OCI-LY1 (cell line): ENCODE results near the gene TSR3.

Experiments
- H2AFZ ChIP-seq: fragments of 200-600 bp; sonication (generic), shearing (Covaris generic); 2 replicates; pipeline ENCODE4 v1.6.0; 2014; ENCODE audit warnings: antibody characterized with exemption, mild to moderate bottlenecking, low read length
- H3F3A ChIP-seq: fragments of 200-600 bp; sonication (generic), shearing (Covaris generic); 2 replicates; pipeline ENCODE4 v1.6.0; 2014; ENCODE audit warnings: mild to moderate bottlenecking, antibody characterized with exemption, low read length, moderate library complexity; ENCODE audit not compliant: insufficient read depth
- H3K27ac ChIP-seq: fragments of 200-600 bp; sonication (generic); 2 replicates; pipeline ENCODE4 v1.5.1; 2014; ENCODE audit warnings: low read length, mixed run types, mild to moderate bottlenecking, low read depth; ENCODE audit not compliant: poor library complexity, severe bottlenecking
- H3K27me3 ChIP-seq: fragments of 200-600 bp; sonication (generic); 2 replicates; pipeline ENCODE4 v1.6.0; 2014; ENCODE audit warnings: antibody characterized with exemption, mild to moderate bottlenecking, low read length, moderate library complexity; ENCODE audit not compliant: insufficient read depth
- H3K36me3 ChIP-seq: fragments of 200-600 bp; sonication (generic); 2 replicates; pipeline ENCODE4 v1.6.1; 2014; ENCODE audit warnings: mild to moderate bottlenecking, antibody characterized with exemption, low read length, moderate library complexity, mixed read lengths; ENCODE audit not compliant: insufficient read depth
- H3K4me1 ChIP-seq: fragments of 200-600 bp; sonication (generic); 2 replicates; pipeline ENCODE4 v1.5.1; 2014; ENCODE audit warnings: mild to moderate bottlenecking, low read length, moderate library complexity; ENCODE audit not compliant: insufficient read depth, severe bottlenecking
- H3K4me2 ChIP-seq: fragments of 200-600 bp; sonication (generic), shearing (Covaris generic); 2 replicates; pipeline ENCODE4 v1.6.1; 2014; ENCODE audit warnings: low read length
- H3K4me3 ChIP-seq: fragments of 200-600 bp; sonication (generic); 2 replicates; pipeline ENCODE4 v1.5.1; 2014; ENCODE audit warnings: low read length, low read depth, mild to moderate bottlenecking, mixed read lengths; ENCODE audit not compliant: poor library complexity, severe bottlenecking
- H3K79me2 ChIP-seq: fragments of 200-600 bp; shearing (Covaris generic); 2 replicates; pipeline ENCODE4 v1.6.1; 2016; ENCODE audit warnings: mixed run types, low read length, mixed read lengths; ENCODE audit not compliant: insufficient read depth
- H3K9ac ChIP-seq: fragments of 200-600 bp; sonication (generic), shearing (Covaris generic); 2 replicates; pipeline ENCODE4 v1.6.1; 2014; ENCODE audit warnings: mild to moderate bottlenecking, low read length, mixed read lengths
- H3K9me2 ChIP-seq: fragments of 200-600 bp; sonication (generic), shearing (Covaris generic); 2 replicates; pipeline ENCODE4 v1.6.1; 2014; ENCODE audit warnings: low read depth, mild to moderate bottlenecking, low read length, mixed read lengths
- H3K9me3 ChIP-seq: fragments of 200-600 bp; shearing (Covaris generic); 2 replicates; pipeline ENCODE4 v1.6.1; 2014; ENCODE audit warnings: low read length, mixed read lengths
- H4K20me1 ChIP-seq: fragments of 200-600 bp; sonication (generic), shearing (Covaris generic); 2 replicates; pipeline ENCODE4 v1.6.0; 2016; ENCODE audit warnings: mild to moderate bottlenecking, low read length; ENCODE audit not compliant: insufficient read depth
- EZH2 ChIP-seq: fragments of 200-600 bp; sonication (generic), shearing (Covaris generic); IDR thresholded peaks from 2 replicates; pipeline ENCODE4 v1.8.0; 2017; ENCODE audit warnings: borderline replicate concordance, mixed run types, mild to moderate bottlenecking, antibody characterized with exemption, low read length, moderate library complexity, mixed read lengths
- TF ChIP-seq, protein P1 (sequence below): fragments of 200-600 bp; sonication (generic), shearing (Covaris generic); IDR thresholded peaks from 2 replicates; pipeline ENCODE4 v1.5.1; 2017; ENCODE audit warnings: mild to moderate bottlenecking, antibody characterized with exemption, low read length, moderate library complexity, mixed read lengths

Gene TSR3

DNA sequence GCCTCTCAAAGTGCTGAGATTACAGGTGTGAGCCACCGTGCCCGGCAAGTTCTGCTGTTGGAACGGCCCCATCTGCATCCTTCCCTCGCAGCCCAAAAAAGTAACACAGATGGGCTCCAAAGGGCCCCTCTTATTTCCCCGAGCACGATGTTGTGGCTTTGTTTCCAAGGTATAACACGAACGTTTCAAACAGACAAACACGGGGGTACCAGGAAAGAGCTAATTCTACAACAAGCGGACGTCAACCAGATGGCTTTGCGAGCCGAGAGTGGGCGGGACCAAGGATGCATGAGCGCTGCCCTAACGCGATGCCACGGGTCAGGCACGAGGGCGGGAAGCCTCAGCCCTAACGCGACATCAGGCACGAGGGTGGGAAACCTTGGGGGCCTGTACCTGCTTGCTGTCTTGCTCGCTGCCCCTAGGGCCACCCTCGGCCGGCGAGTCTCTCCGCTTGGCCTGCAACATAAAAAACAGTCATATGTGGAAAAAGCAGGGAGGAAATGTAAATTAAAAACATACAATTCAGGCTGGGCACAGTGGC is 38.6 kb upstream of the TSR3 start:
- Histone ChIP-seq H3K4me1 (no peaks in the 10 kb centered on the region), H3K9me2 (no peaks in the 10 kb centered on the region), H3F3A (no peaks in the 10 kb centered on the region), H3K79me2 (no peaks in the 10 kb centered on the region), H3K4me2 (no peak overlapping the region), H3K27ac (no peak overlapping the region), H3K9me3 (no peaks in the 10 kb centered on the region), H2AFZ (no peak overlapping the region), H3K36me3 (peaks cover 9% of the 10 kb centered on the region; the same call in 1 of the 2 replicates), H3K27me3 (no peaks in the 10 kb centered on the region), H3K9ac (no peak overlapping the region), H4K20me1 (no peaks in the 10 kb centered on the region), H3K4me3 (no peak overlapping the region)
- TF ChIP-seq EZH2: no peak
- TF ChIP-seq, protein P1, sequence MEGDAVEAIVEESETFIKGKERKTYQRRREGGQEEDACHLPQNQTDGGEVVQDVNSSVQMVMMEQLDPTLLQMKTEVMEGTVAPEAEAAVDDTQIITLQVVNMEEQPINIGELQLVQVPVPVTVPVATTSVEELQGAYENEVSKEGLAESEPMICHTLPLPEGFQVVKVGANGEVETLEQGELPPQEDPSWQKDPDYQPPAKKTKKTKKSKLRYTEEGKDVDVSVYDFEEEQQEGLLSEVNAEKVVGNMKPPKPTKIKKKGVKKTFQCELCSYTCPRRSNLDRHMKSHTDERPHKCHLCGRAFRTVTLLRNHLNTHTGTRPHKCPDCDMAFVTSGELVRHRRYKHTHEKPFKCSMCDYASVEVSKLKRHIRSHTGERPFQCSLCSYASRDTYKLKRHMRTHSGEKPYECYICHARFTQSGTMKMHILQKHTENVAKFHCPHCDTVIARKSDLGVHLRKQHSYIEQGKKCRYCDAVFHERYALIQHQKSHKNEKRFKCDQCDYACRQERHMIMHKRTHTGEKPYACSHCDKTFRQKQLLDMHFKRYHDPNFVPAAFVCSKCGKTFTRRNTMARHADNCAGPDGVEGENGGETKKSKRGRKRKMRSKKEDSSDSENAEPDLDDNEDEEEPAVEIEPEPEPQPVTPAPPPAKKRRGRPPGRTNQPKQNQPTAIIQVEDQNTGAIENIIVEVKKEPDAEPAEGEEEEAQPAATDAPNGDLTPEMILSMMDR: no peak

DNA sequence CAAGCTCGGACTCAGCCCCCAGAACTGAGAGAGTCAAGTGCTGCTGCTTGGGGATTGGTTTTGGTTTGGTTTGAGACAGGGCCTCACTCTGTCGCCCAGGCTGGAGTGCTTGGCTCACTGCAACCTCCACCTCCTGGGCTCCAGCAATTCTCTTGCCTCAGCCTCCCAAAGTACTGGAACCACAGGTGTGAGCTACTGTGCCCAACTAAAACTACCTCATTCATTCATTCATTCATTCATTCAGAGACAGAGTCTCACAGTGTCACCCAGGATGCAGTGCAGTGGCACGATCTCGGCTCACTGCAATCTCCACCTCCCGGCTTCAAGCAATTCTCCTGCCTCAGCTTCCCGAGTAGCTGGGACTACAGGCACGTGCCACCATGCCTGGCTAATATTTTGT is 38.1 kb upstream of the TSR3 start:
- Histone ChIP-seq H3F3A (no peaks in the 10 kb centered on the region), H3K36me3 (peaks cover 9% of the 10 kb centered on the region; the same call in 1 of the 2 replicates), H3K9ac (no peak overlapping the region), H3K4me1 (no peaks in the 10 kb centered on the region), H3K4me2 (no peak overlapping the region), H3K9me3 (no peaks in the 10 kb centered on the region), H3K27ac (no peak overlapping the region), H3K9me2 (no peaks in the 10 kb centered on the region), H4K20me1 (no peaks in the 10 kb centered on the region), H2AFZ (no peak overlapping the region), H3K4me3 (no peak overlapping the region), H3K27me3 (no peaks in the 10 kb centered on the region), H3K79me2 (no peaks in the 10 kb centered on the region)
- TF ChIP-seq, protein P1: no peak
- no peak for TF ChIP-seq EZH2

DNA sequence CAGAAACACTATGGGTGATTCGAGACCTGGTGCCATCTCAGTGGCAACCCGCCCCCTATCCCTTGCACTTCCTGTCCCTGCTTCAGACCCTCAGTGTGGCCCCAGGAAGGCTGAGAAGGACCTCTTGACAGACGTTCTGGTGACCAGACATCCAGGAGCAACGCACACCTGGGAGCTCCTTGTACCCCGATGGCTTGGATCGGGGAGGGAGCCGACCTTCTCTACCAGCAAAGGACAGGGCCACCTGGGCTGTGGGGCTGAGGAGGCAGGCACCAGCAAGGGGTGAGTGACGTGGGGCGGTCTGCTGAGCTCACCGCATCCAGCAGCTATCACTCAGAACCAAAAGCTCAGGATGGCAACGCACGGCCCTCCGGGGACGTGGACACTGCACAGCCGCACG is 35.7 kb upstream of the TSR3 start:
- H3F3A ChIP-seq: no peaks in the 10 kb centered on the region
- no peaks in the 10 kb centered on the region for H3K79me2 ChIP-seq
- no peaks in the 10 kb centered on the region for H3K9me2 ChIP-seq
- no peaks in the 10 kb centered on the region for H3K4me1 ChIP-seq
- H2AFZ ChIP-seq: no peak overlapping the region
- H3K36me3 ChIP-seq: peaks cover 3% of the 10 kb centered on the region
- H3K4me3 ChIP-seq: no peak overlapping the region
- H3K9me3 ChIP-seq: no peaks in the 10 kb centered on the region
- no peak overlapping the region for H3K4me2 ChIP-seq
- H3K9ac ChIP-seq: no peak overlapping the region
- TF ChIP-seq, protein P1: no peak
- TF ChIP-seq EZH2: no peak
- no peaks in the 10 kb centered on the region for H3K27me3 ChIP-seq
- no peak overlapping the region for H3K27ac ChIP-seq
- no peaks in the 10 kb centered on the region for H4K20me1 ChIP-seq
